GM19239 (cell line): ENCODE results near the gene FAM72B.
"Not testable (repeated sequence)": the region's sequence is repeated elsewhere in the genome, so short reads cannot be mapped to it uniquely, and the experiment has no call there.

Experiments
- DNase-seq: peaks from one replicate; pipeline ENCODE4 v3.0.0; 2011; ENCODE audit warnings: low spot score; ENCODE audit not compliant: insufficient read length
- FAIRE-seq: peaks from 2 replicates; lab custom pipeline; 2011; peaks lifted over from hg19 to GRCh38; lab: Jason Lieb, UNC

The FAM72B gene

DNA sequence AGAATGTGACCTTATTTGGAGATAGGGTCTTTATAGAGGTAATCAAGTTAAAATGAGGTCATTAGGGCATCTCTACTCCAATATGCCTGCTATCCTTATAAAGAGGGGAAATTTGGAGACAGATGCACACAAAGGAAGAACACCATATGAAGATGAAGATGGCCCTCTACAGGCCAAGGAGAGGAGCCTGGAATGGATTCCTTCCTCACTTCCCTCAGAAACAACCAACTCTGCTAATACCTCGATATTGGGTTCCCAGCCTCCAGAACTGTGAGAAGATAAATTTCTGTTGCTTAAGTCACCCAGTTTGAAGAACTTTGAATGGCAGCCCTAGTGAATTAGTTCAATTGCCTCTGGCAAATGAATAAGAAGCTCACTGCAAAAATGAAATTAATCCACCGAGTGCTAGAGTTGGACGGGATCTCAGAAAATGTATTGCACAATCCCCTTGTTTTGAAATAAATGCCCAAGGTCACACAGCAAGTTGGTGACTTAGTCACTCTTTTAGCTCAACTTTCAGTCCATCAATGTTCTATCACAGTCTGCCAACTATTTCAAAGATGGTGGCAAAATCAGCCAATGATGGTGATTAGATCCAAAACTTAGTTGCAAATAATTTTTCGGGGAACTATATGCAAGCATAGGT, 27.1 kb downstream of the FAM72B start:
- DNase-seq, FAIRE-seq: not testable (repeated sequence)

DNA sequence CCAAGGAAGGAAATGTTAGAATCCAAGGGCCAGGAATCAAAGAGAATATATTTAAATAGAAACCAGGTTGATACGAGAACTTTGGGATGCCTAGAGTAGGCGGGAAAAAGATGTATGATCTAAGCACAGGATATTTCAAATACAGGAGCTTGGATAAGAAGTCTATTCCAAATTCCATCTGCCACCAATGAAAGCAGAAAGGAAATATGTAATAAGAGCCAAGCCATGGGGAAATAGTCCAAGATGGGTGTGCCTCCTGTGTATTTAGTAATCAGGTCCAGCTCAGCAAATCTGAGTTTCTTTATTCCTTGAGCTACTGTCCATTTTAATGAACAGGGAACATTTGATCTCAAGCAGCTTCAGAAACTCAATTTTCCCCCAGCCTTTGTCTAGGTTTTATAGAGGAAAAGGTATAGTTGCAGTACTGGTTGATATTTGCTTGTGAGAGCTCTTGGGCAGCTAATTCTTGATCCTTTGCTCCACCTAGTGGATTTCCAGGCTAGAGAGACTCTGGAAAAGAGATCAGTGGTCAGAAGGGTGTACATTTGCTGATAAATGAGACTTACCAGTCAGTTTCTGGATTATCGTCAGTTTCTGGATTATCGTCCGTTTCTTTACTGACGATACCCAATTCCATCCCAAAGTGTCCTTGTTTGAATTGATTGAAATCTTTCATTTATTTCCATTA, 28.3 kb downstream of the FAM72B start:
- not testable (repeated sequence) for FAIRE-seq, DNase-seq

DNA sequence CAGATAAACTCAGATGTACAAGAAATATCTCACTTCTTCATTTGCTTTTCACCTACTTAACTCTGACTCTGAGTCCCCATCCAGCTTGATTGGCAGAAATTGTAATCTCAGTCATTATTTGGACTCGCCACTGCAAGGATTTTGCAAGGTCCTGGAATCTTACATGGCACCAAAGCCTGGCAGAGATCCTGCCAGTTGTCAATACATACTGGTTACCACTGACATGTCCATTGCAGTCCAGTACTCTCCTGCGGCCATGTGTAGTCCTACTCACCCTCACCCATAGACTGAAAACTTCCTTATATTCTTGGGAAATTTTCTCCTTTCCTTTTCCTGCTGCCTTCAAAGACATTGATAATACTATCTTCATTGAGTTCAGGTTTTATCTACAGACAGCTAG, 29.3 kb downstream of the FAM72B start:
- not testable (repeated sequence) for DNase-seq, FAIRE-seq

DNA sequence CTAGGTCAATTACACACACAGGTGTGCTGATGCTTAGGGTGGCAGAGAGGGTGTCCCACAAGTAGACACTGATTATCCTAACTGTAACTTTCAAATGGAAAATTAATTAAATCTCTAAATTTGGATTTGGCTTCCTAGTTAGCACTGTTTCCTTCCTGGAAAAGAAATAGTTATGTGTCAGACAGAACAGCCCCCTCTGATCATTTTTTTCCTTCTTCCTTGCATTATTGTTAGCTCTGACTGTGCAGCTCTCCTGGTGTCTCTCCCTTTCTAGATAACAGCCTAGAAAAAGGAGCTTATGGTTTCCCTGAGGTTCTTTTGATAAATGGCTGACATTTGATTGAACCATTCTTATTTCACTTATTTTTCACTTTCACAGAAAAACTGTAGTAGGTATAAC, 31.4 kb downstream of the FAM72B start:
- DNase-seq, FAIRE-seq: not testable (repeated sequence)

DNA sequence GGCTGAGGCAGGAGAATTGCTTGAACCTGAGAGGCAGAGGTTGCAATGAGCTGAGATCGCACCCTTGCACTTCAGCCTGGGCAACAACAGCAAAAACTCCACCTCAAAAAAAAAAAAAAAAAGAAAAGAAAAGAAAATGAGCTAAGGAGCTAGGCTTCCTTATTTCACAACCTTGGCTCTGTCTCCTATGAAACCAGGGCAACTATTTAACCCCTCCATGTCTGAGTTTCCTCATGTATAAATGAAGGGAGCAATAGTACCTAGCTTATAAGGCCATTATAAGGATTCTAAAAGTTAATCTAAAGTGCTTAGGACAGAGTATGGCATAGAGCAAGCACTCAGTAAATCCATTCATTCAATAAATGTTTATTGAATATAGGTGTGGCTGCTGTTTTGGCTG, 32.8 kb downstream of the FAM72B start:
- FAIRE-seq, DNase-seq: not testable (repeated sequence)

DNA sequence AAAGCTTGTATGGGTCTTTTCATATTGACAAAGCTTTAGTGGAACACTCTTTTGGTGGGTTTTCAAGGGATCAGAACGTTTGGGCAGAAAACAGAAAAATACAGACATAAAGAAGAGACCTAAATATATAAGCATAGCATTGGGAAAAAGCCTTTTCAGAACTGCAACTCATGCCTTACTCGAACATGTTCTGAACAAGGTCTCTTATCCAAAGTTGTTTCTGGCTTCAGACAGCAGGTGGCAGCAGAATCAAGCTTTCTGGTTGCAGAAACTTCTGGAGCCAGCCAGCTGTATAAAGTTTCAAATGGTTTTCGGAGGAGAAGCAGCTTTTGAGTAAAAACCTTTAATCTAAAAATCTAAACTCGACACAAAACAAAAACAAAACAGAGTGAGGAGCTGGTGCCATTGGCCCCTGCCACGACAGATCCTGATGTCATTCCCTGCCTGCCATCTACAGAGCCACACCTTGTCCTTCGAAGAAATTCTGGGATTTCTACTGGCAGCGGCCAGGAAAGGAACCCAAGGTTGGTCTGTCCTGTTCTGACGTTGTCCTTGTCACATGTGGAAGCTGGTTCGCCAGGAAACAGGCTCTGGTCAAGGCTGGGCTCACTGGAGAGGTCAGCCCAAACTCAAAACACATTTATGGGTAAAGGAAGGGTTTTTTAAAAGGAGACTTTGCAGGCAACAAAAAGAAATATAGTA, 35.5 kb downstream of the FAM72B start:
- not testable (repeated sequence) for FAIRE-seq

DNA sequence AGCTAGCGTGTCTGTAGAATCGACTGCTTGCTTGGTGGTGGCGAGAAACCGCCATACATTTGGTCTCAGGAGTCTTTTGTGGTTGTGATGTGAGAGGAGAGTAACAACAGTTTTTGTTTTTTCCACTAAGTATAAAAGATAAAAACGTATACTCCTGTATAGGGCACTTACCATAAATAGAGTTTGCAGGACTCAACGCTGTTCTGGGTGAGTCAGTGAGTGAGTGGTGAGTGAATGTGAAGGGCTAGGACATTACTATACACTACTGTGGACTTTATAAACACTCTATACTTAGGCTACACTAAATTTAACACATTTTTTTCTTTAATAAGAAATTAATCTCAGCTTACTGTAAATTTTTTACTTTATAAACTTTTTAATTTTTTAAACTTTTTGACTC, 43.7 kb downstream of the FAM72B start:
- not testable (repeated sequence) for DNase-seq, FAIRE-seq

More for the DNA sequence above, 35.5 kb downstream of the FAM72B start:
- DNase-seq = not testable (repeated sequence)

DNA sequence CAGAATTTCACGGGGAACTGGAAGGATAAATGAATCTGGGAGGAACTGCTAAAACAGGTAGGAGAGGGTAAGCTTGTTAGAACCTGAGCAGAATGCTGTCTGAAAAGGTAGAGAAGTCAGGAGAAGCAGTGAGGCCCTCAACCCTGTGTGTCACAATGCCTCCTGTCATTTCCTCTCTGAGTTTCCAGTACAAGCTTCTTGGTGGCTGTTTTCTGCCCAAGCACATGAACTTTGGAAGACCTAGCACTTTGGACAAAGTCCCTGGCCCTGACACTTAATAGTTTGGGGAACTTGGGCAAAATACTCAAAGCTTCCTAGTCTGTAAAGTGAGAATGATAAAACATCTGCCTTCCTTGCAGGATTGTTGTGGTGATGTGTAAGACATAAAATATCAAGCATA, 52.6 kb downstream of the FAM72B start:
- DNase-seq, FAIRE-seq: not testable (repeated sequence)

DNA sequence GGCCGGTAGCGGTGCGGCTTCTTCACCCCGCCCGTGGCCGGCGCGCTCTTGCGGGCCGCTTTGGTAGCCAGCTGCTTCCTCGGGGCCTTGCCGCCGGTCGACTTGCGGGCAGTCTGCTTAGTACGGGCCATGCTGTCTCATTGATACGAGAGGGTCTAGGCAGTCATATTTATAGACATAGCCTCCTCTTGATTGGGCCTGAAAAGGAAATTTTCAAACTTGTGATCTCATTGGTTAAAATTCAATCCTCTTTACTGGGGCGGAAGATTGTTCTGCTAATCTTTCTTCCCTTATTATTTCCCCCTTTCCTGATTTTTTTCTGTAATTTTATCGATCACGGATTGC, 65.7 kb downstream of the FAM72B start:
- DNase-seq, FAIRE-seq: not testable (repeated sequence)
